ENCODE measurements around the gene MYEOV. TPM values are rescaled to one million over a fixed set of nuclear protein-coding genes. Genes with fewer than 3 reads are reported as not detected.

The MYEOV gene
- polyA plus RNA-seq, 1 experiment: 1.6 TPM

DNA sequence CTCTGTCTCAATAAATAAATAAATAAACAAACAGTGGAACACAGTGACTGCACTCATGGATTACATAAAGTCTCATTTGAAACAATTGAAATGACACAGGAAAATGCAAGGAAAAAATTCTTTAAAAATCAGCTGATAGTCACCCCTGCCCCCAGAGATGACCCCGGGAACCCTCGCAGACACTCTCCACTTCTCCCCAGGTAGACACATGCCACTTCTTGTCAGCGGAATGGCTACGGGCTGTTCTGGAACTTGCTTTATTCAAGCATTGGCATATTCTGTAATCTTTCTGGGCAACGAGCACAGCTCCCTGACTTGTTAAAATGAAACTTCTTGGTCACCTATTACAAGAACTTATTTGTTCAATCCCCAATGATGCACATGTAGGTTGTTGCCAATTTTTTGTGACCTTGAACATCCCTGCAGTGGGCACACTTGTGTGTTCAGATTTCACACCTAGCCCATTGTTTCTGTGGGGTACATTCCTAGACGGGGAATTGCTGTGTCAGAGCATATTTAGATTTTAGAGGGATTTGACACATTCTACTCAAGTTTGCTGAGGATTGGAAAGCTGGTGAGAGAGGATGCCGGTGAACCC is 32.8 kb downstream of the MYEOV start:
- CTCF ChIA-PET: no interaction called here
- POLR2A ChIA-PET: interaction anchor here (0.7 kb wide), 1 partner anchor 83 kb away, joined by 4 read pairs; no protein-coding TSS in a partner anchor
- Histone ChIP-seq H3K27ac (ENCODE audit: low read depth, low read length) (no peak overlapping the region), H3K27me3 (ENCODE audit: control insufficient read depth, insufficient read depth, low read length) (no peaks in the 10 kb centered on the region), H3K4me3 (ENCODE audit: low read depth, low read length) (no peak overlapping the region), H3K9me3 (ENCODE audit: control insufficient read depth, insufficient read depth, low read length) (no peaks in the 10 kb centered on the region)
- TF ChIP-seq, protein P1, sequence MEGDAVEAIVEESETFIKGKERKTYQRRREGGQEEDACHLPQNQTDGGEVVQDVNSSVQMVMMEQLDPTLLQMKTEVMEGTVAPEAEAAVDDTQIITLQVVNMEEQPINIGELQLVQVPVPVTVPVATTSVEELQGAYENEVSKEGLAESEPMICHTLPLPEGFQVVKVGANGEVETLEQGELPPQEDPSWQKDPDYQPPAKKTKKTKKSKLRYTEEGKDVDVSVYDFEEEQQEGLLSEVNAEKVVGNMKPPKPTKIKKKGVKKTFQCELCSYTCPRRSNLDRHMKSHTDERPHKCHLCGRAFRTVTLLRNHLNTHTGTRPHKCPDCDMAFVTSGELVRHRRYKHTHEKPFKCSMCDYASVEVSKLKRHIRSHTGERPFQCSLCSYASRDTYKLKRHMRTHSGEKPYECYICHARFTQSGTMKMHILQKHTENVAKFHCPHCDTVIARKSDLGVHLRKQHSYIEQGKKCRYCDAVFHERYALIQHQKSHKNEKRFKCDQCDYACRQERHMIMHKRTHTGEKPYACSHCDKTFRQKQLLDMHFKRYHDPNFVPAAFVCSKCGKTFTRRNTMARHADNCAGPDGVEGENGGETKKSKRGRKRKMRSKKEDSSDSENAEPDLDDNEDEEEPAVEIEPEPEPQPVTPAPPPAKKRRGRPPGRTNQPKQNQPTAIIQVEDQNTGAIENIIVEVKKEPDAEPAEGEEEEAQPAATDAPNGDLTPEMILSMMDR (IDR thresholded peaks at IDR 0.05; ENCODE audit: low read depth, low read length): no peak
- DNase-seq (ENCODE audit: low read depth, low spot score): no peak

- Histone ChIP-seq H3K9me3 (ENCODE audit: control insufficient read depth, insufficient read depth, low read length) (no peaks in the 10 kb centered on the region), H3K27ac (ENCODE audit: low read depth, low read length) (no peak overlapping the region), H3K4me3 (ENCODE audit: low read depth, low read length) (no peak overlapping the region), H3K27me3 (ENCODE audit: control insufficient read depth, insufficient read depth, low read length) (no peaks in the 10 kb centered on the region)
- ChIA-PET POLR2A (no interaction called here), CTCF (no interaction called here)
- TF ChIP-seq, protein P1 (IDR thresholded peaks at IDR 0.05; ENCODE audit: low read depth, low read length): no peak
- no peak for DNase-seq (ENCODE audit: low read depth, low spot score)
Measured at GRCh38 chr11:69327741-69328191, 33.8 kb downstream of the MYEOV start.

DNA sequence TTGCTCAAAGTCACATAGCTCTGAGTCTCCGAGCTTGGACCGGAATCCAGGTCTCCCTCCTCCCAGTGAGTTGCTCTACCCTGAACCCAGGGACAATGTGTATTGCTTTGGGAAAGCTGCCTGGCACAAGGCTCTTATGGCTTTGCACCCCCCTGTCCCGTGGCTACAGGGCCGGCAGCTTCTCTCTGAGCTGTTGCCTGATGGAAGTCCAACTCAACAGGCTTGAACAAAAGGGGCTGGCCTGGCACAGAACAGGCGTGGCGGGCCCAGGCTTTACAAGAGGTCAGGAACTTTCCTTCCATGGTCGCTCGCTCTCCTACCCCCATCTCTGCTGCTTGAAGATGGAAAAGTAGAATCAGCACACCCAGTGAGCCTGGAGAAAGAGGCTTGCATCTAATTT is 34.3 kb downstream of the MYEOV start:
- TF ChIP-seq, protein P1 (IDR thresholded peaks at IDR 0.05; ENCODE audit: low read depth, low read length): no peak
- Histone ChIP-seq H3K4me3 (ENCODE audit: low read depth, low read length) (no peak overlapping the region), H3K9me3 (ENCODE audit: control insufficient read depth, insufficient read depth, low read length) (no peaks in the 10 kb centered on the region), H3K27me3 (ENCODE audit: control insufficient read depth, insufficient read depth, low read length) (no peaks in the 10 kb centered on the region), H3K27ac (ENCODE audit: low read depth, low read length) (no peak overlapping the region)
- DNase-seq (ENCODE audit: low read depth, low spot score): no peak
- CTCF ChIA-PET: no interaction called here
- POLR2A ChIA-PET: no interaction called here

- Histone ChIP-seq H3K27me3 (ENCODE audit: control insufficient read depth, insufficient read depth, low read length) (no peaks in the 10 kb centered on the region), H3K9me3 (ENCODE audit: control insufficient read depth, insufficient read depth, low read length) (no peaks in the 10 kb centered on the region), H3K27ac (ENCODE audit: low read depth, low read length) (no peak overlapping the region), H3K4me3 (ENCODE audit: low read depth, low read length) (no peak overlapping the region)
- TF ChIP-seq, protein P1 (IDR thresholded peaks at IDR 0.05; ENCODE audit: low read depth, low read length): no peak
- ChIA-PET POLR2A (interaction anchor here (0.6 kb wide), 1 partner anchor 206 kb away, joined by 4 read pairs; no protein-coding TSS in a partner anchor), CTCF (no interaction called here)
- DNase-seq (ENCODE audit: low read depth, low spot score): no peak
Measured at GRCh38 chr11:69329581-69329980, 35.6 kb downstream of the MYEOV start.

- CTCF ChIA-PET: no interaction called here
- DNase-seq (ENCODE audit: low read depth, low spot score): no peak
- POLR2A ChIA-PET: no interaction called here
- no peaks in the 10 kb centered on the region; the same call in 1 of the 2 replicates for H3K9me3 ChIP-seq (ENCODE audit: control insufficient read depth, insufficient read depth, low read length)
- H3K4me3 ChIP-seq (ENCODE audit: low read depth, low read length): no peak overlapping the region
- no peak overlapping the region for H3K27ac ChIP-seq (ENCODE audit: low read depth, low read length)
- TF ChIP-seq, protein P1 (IDR thresholded peaks at IDR 0.05; ENCODE audit: low read depth, low read length): no peak
- no peaks in the 10 kb centered on the region for H3K27me3 ChIP-seq (ENCODE audit: control insufficient read depth, insufficient read depth, low read length)
Measured at GRCh38 chr11:69330330-69330729, 36.4 kb downstream of the MYEOV start.
